GM23338 (cell line): ENCODE measurements around the gene IGFBP5. TPM values are rescaled to one million over a fixed set of nuclear protein-coding genes. Genes with fewer than 3 reads are reported as not detected.
A peak's percentile ranks its signal among the peaks of the same experiment; 100 is the strongest.

Source experiments
- ATAC-seq: fragments of 200-7000 bp; cut with Tn5 transposase; 3 replicates; pipeline ENCODE4 v1.9.1; 2020
- DNase-seq: peaks from one replicate; pipeline ENCODE4 v3.0.0-alpha.2; 2015; ENCODE audit warnings: low spot score
- H2AFZ ChIP-seq: fragments of 200-600 bp; sonication (generic); 2 replicates; pipeline ENCODE4 v1.8.0; 2016; ENCODE audit warnings: antibody characterized with exemption, mild to moderate bottlenecking, moderate library complexity
- H3F3A ChIP-seq: fragments of 200-600 bp; sonication (generic); replicated peaks from 2 replicates; pipeline ENCODE4 v1.8.0; 2017; ENCODE audit warnings: antibody characterized with exemption, mixed run types, low read depth
- H3K27ac ChIP-seq: fragments of 200-600 bp; sonication (generic); 2 replicates; pipeline ENCODE4 v1.6.1; 2016; ENCODE audit warnings: low read depth
- H3K27me3 ChIP-seq: fragments of 200-600 bp; sonication (generic); 2 replicates; pipeline ENCODE4 v1.8.0; 2016; ENCODE audit warnings: mild to moderate bottlenecking, mixed run types, moderate library complexity; ENCODE audit not compliant: insufficient read depth
- H3K36me3 ChIP-seq: fragments of 200-600 bp; sonication (generic); 2 replicates; pipeline ENCODE4 v1.8.0; 2016; ENCODE audit warnings: mild to moderate bottlenecking; ENCODE audit not compliant: insufficient read depth
- H3K4me1 ChIP-seq: fragments of 200-600 bp; sonication (generic); 2 replicates; pipeline ENCODE4 v1.8.0; 2016; ENCODE audit warnings: mild to moderate bottlenecking, moderate library complexity; ENCODE audit not compliant: insufficient read depth
- H3K4me2 ChIP-seq: fragments of 200-600 bp; sonication (generic); 2 replicates; pipeline ENCODE4 v1.7.1; 2017; ENCODE audit warnings: mixed run types
- H3K4me3 ChIP-seq: fragments of 200-600 bp; sonication (generic); 2 replicates; pipeline ENCODE4 v1.6.1; 2016; ENCODE audit warnings: mixed run types
- H3K79me2 ChIP-seq: fragments of 200-600 bp; sonication (generic); replicated peaks from 2 replicates; pipeline ENCODE4 v1.8.0; 2017; ENCODE audit warnings: mild to moderate bottlenecking; ENCODE audit not compliant: insufficient read depth
- H3K9me2 ChIP-seq: fragments of 200-600 bp; sonication (generic); 2 replicates; pipeline ENCODE4 v1.8.0; 2017; ENCODE audit not compliant: insufficient read depth
- H4K20me1 ChIP-seq: fragments of 200-600 bp; sonication (generic); replicated peaks from 2 replicates; pipeline ENCODE4 v1.8.0; 2017; ENCODE audit warnings: mild to moderate bottlenecking; ENCODE audit not compliant: insufficient read depth
- H3K27ac Mint-ChIP-seq: 2 replicates; pipeline ENCODE4 v1.8.0; 2020; ENCODE audit warnings: inconsistent platforms, mild to moderate bottlenecking, moderate library complexity, mixed read lengths
- H3K27me3 Mint-ChIP-seq: 3 replicates; pipeline ENCODE4 v1.8.0; 2022; ENCODE audit warnings: low read depth, mild to moderate bottlenecking, moderate library complexity, mixed read lengths, inconsistent platforms; ENCODE audit not compliant: insufficient read depth, poor library complexity
- H3K36me3 Mint-ChIP-seq: 3 replicates; pipeline ENCODE4 v1.8.0; 2021; ENCODE audit warnings: low read depth, mild to moderate bottlenecking, inconsistent platforms, moderate library complexity, mixed read lengths
- H3K4me1 Mint-ChIP-seq: 3 replicates; pipeline ENCODE4 v1.8.0; 2020; ENCODE audit warnings: mild to moderate bottlenecking, inconsistent platforms, mixed read lengths
- H3K4me3 Mint-ChIP-seq: 3 replicates; pipeline ENCODE4 v1.8.0; 2021; ENCODE audit warnings: moderate library complexity, mild to moderate bottlenecking, inconsistent platforms, mixed read lengths
- H3K9me3 Mint-ChIP-seq: 3 replicates; pipeline ENCODE4 v1.8.0; 2020; ENCODE audit warnings: moderate library complexity, mild to moderate bottlenecking, inconsistent platforms, mixed read lengths
- CREB1 ChIP-seq: fragments of 250-450 bp; sonication (Bioruptor Pico); IDR thresholded peaks from 2 replicates; pipeline ENCODE4 v1.5.0; 2020; ENCODE audit warnings: low read depth, mild to moderate bottlenecking, moderate library complexity
- CTCF ChIP-seq, 2 experiments: fragments of 200-600 bp in 1 of 2; sonication (generic) in 1 of 2; conservative IDR thresholded peaks; 2 replicates each; pipeline versions ENCODE4 v1.5.1 to v1.6.1; 2016 to 2017; ENCODE audit warnings: antibody characterized with exemption in 2 of 2, low read depth in 2 of 2, mild to moderate bottlenecking in 2 of 2, moderate library complexity in 1 of 2
- ETS1 ChIP-seq: IDR thresholded peaks from 2 replicates; pipeline ENCODE4 v1.6.1; 2016; ENCODE audit warnings: antibody characterized with exemption
- EZH2 ChIP-seq: fragments of 200-600 bp; sonication (generic); IDR thresholded peaks from one replicate; pipeline ENCODE4 v1.8.0; 2017; ENCODE audit warnings: antibody characterized with exemption, mild to moderate bottlenecking, low read depth; ENCODE audit not compliant: unreplicated experiment
- EZH2phosphoT487 ChIP-seq: fragments of 200-600 bp; sonication (generic); IDR thresholded peaks from one replicate; pipeline ENCODE4 v1.8.1; 2018; ENCODE audit warnings: antibody characterized with exemption; ENCODE audit not compliant: unreplicated experiment
- JUNB ChIP-seq: IDR thresholded peaks from one replicate; pipeline ENCODE4 v1.6.1; 2016; ENCODE audit warnings: antibody characterized with exemption; ENCODE audit not compliant: unreplicated experiment
- NANOG ChIP-seq: IDR thresholded peaks from 2 replicates; pipeline ENCODE4 v1.6.1; 2016; ENCODE audit warnings: antibody characterized with exemption, borderline replicate concordance
- POLR2AphosphoS5 ChIP-seq: IDR thresholded peaks from 2 replicates; pipeline ENCODE4 v1.6.1; 2016; ENCODE audit warnings: antibody characterized with exemption, low read depth
- REST ChIP-seq: IDR thresholded peaks from one replicate; pipeline ENCODE4 v1.6.1; 2018; ENCODE audit warnings: antibody characterized with exemption; ENCODE audit not compliant: unreplicated experiment
- STAT1 ChIP-seq: IDR thresholded peaks from one replicate; pipeline ENCODE4 v1.6.1; 2016; ENCODE audit warnings: antibody characterized with exemption; ENCODE audit not compliant: unreplicated experiment
- ZNF114 ChIP-seq: fragments of 250-450 bp; sonication (Bioruptor Pico); IDR thresholded peaks from 2 replicates; pipeline ENCODE4 v1.5.0; 2020; ENCODE audit warnings: mild to moderate bottlenecking, moderate library complexity
- ZNF331 ChIP-seq: fragments of 250-450 bp; sonication (Bioruptor Pico); IDR thresholded peaks from 2 replicates; pipeline ENCODE4 v1.5.0; 2020; ENCODE audit warnings: low read depth, mild to moderate bottlenecking, moderate library complexity
- ZNF462 ChIP-seq: fragments of 250-450 bp; sonication (Bioruptor Pico); IDR thresholded peaks from 2 replicates; pipeline ENCODE4 v1.5.0; 2020; ENCODE audit warnings: mild to moderate bottlenecking, moderate library complexity
- polyA plus RNA-seq: library from polyadenylated mRNA; unstranded; fragments of >200 nt; fragmentation: Nextera tagmentation; extraction: Ambion mirVana; gene quantifications from 2 replicates; pipeline ENCODE4 v1.2.1, GENCODE V29; 2016
- total RNA-seq: library from RNA; depleted of rRNA; stranded (reverse); fragments of >200 nt; shearing (Covaris generic); gene quantifications from 2 replicates; pipeline ENCODE4 v1.2.3, GENCODE V29; 2014

The IGFBP5 gene
- total and polyA plus RNA-seq, 2 experiments from 2014 or later = 0.70 to 2.5 TPM

- no peaks in the 10 kb centered on the region for H3K27me3 ChIP-seq
- H3K27ac Mint-ChIP-seq = no peak overlapping the region
- 0 out of 2 replicates have a peak, but pooled peaks cover 4% of the 10 kb centered on the region for H4K20me1 ChIP-seq
- ATAC-seq (peak; percentile 21), DNase-seq (peak; percentile 48)
- peaks cover 41% of the 10 kb centered on the region for H3K36me3 Mint-ChIP-seq
- peak overlapping the region; percentile 70; the same call in 1 of the 2 replicates for H3K4me2 ChIP-seq
- H2AFZ ChIP-seq = no peak overlapping the region
- no peak overlapping the region for H3K4me3 ChIP-seq
- no peaks in the 10 kb centered on the region for H3K9me3 Mint-ChIP-seq
- peak overlapping the region; percentile 63; the same call in 1 of the 2 replicates for H3K27ac ChIP-seq
- H3K36me3 ChIP-seq = 0 out of 2 replicates have a peak, but pooled peaks cover 6% of the 10 kb centered on the region
- no peaks in the 10 kb centered on the region for H3K9me2 ChIP-seq
- no peaks in the 10 kb centered on the region for H3K79me2 ChIP-seq
- H3K4me1 Mint-ChIP-seq = peaks cover 22% of the 10 kb centered on the region
- H3K4me1 ChIP-seq = peaks cover 19% of the 10 kb centered on the region
- no peak overlapping the region for H3K4me3 Mint-ChIP-seq
- H3F3A ChIP-seq = 0 out of 2 replicates have a peak, but pooled peaks cover 6% of the 10 kb centered on the region
- peaks cover 22% of the 10 kb centered on the region for H3K27me3 Mint-ChIP-seq
- TF ChIP-seq ZNF331 (CRISPR knock-in tag) (no peak), REST (no peak), STAT1 (no peak), CTCF (conservative IDR thresholded peaks at IDR 0.05; ENCODE audit: low read depth in 2 of 2) (no peak), JUNB (no peak), EZH2 (no peak), POLR2AphosphoS5 (no peak), EZH2phosphoT487 (no peak), CREB1 (CRISPR knock-in tag) (no peak), ZNF114 (CRISPR knock-in tag) (no peak), ETS1 (no peak), NANOG (no peak), ZNF462 (CRISPR knock-in tag) (no peak)
Measured at GRCh38 chr2:216665242-216665641, 30.1 kb downstream of the IGFBP5 start.
